GM18907 (cell line): ENCODE data around the gene PRPSAP1.
A peak's percentile ranks its signal among the peaks of the same experiment; 100 is the strongest.

Experiments used
- ATAC-seq: cut with Tn5 transposase; IDR thresholded peaks from one replicate; pipeline ENCODE4 v1.9.1; 2021; ENCODE audit warnings: mild to moderate bottlenecking, moderate library complexity; ENCODE audit not compliant: unreplicated experiment

The PRPSAP1 gene

DNA sequence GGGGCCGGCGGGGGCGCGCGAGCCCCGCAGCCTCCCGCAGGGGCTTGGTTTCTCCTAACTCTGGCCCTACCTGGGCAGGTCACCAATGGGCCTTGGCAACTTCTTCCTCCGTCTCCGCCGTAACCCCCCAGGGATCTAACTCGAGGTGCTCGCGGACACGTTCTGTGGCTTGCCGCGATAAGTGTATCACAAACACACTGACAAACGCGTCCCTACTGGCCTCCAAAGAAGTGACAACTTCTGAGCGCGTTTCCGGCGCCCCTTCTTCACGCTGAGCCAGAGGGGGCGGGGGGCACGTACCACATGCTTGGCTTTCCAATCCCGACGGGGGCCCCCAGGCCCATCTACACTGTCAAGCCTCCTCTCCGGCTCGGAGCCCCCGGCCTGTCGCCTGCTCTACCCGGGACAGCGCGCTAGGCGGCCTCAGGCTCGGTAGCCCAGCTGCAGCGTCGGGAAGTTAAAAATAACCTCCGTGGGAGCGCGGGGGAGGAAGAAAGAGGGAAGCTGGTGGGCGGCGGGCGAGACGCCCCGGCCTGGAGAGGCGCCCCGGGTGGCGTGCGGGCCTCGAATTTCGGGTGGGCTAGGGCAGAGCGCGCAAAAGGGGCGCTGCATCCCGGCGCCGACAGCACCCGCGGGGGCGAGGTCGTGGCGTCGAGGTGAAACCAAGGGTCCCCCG, 30.0 kb upstream of the PRPSAP1 start:
- ATAC-seq = peak; percentile 11

GRCh38 chr17:76382803-76383545, 29.3 kb upstream of the PRPSAP1 start:
- ATAC-seq = peak; percentile 24

- no peak for ATAC-seq
These were observed 28.7 kb upstream of the PRPSAP1 start for GRCh38 chr17:76382351-76382802.

- ATAC-seq = no peak
These were observed 28.1 kb upstream of the PRPSAP1 start for GRCh38 chr17:76381633-76382350.

GRCh38 chr17:76379646-76380376, 26.1 kb upstream of the PRPSAP1 start:
- no peak for ATAC-seq

GRCh38 chr17:76379275-76379641, 25.5 kb upstream of the PRPSAP1 start:
- ATAC-seq = no peak

- no peak for ATAC-seq
These were observed 25.0 kb upstream of the PRPSAP1 start for GRCh38 chr17:76378548-76379274.

DNA sequence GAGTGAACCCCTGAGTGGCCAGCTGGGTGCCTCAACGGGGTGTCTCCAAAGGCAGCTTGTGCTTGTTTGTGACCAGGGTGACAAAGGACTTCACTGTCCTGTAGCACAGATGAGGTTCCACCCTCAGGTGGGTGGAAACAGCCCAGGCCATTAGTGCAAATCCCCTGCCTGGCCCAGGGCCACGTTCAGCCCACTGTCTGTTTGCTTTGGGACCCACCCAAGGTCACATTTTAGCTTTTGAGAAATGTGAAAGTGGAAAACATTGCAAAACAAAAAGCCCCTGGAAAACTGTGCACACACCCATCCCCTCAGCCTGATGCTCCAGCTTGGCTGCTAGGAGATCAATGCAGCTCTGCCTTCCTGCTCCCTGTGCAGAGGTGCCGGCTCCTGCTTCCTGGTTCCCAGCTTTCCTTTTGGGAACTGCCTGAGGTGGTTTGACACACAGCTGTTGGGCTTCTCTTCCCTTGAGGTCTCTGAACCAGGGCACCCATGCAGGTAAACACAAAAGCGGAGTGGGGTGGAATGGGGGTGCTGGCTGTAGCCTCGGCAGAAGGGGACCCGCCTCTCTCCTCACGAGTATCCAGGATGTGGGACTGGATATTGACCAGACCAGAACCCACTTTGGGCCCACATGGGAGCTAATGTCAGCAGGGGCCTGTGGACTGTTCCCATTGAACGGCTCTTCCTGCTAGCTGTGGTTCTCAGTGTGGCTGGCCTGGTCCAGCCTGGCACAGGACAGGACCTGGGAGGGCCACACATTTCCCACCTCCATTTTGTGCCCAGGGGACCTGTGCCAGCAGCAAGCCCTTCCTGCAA, 22.8 kb upstream of the PRPSAP1 start:
- no peak for ATAC-seq

DNA sequence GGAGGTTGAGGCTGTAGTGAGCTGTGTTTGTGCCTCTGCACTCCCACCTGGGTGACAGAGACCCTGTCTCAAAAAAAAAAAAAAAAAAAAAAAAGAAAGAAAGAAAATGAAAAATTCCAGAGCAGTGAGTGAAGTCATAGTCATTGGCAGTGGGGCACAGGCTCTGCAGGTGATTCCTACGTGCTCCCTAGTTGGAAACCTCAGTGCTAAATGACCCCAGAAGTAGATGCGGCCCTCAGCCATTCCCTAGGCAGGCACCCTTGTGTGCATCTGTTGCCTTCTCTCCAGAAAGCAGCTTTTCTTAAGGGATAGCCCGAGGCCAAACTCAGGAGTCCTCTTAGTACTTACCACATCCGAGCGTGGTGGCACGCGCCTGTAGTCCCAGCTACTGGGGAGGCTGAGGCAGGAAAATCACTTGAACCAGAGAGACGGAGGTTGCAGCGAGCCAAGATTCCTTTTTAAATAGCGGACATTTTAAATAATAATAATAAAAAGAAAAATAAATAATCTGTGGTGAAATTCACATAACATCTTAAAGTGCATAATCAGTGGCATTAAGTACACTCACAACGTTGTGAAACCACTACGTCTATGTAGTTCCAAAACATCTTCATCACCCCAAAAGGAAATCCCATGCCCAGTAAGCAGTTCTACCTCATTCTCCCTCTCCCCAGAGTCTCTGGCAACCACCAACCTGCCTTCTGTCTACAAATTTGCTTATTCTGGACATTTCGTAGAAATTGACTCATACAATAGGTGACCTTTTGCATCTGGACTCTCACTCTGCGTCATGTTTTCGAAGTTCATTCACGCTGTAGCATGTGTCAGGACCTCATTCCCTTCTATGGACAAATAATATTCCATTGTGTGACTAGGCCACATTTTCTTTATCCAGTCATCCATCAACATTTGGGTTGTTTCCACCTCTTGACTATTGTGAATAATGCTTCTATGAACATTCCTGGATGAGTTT, 18.2 kb upstream of the PRPSAP1 start:
- no peak for ATAC-seq

DNA sequence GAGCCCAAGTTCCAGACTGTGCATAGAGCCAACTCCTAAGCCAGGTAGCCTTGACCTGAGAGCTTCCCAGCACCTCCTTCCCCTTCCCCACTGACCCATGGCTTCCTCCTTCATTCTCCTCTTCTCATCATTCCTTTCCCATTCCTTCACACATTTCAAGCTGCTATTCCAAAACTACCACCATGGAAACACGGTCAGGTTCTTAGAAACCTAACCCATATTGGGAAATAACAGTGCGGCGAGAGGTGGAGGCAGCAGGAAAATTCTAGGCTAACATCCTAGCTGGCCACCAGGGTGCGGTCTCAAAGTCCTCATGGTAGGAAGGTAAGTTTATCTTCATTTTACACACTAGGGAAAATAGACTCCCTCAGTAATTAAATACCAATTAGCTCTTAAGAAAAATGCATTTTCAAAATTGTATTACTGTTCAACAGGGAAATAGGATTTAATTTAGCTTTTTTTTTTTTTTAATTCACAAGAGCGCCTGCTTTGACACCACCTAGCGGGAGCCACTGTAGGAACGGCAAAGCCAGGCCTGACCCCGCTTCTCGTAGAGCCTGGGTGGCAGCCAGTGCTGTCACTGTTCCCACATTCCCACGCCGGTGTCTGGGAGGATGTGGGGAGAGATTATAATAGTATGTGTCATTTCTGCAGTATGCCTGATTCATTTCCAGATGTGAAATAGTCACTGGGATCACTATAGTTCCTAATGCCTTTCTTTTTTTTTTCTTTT, 16.7 kb upstream of the PRPSAP1 start:
- ATAC-seq = no peak

- ATAC-seq = no peak
These were observed 16.1 kb upstream of the PRPSAP1 start for GRCh38 chr17:76369804-76370203.

DNA sequence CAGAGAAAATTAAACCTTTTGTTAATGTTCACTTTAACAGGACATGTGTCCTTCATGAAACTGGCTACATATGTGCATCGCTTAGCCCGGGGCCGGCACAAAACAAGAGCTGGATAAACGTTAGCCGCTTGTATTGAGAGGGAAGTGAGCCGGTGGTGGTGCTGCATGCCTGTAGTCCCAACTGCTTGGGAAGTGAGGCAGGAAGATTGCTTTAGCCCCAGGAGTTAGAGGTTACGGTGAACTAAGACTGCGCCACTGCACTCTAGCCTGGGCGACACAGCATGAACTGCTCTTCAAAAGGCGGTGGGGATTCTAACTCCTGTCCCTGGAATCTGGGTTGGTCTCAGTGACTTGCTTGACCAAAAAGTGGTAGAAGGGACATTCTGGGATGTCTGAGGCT, 15.7 kb upstream of the PRPSAP1 start:
- ATAC-seq = no peak

DNA sequence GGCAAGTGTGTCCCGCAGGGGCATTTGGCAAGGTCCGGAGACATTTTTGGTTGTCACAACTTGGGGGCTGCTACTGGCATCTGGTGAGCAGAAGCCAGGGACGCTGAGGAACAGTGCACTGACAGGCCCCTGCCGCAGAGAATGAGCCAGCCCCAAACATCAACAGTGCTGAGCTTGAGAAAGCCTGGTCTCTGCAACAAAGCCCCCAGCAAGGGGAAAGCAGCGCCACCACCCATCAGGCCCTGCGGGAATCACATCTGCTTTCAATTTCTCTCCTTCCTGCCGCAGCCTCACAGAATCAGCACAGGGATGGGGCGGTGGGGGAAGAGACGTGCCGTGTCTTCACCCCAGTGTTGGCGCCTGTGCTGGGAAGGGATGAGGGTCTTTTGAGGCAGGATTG, 14.8 kb upstream of the PRPSAP1 start:
- no peak for ATAC-seq

DNA sequence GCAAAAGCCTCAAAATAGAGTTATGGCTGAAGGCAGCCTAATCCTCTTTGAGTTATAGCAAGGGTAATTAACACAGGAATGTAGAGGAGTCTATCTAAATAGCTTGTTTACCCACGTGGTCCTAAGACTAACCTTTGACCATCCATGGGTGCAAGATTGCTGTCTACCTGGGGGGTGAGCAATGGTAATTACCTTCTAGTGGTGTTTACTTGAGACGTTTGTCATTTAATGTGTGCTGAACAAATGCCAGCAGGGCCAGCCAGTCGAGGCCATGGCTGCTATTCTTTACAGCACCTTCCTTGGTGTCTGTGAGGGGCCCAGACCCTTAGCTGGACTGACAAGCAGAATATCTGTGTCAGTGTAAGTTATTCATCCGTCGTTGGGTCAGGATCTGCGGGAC, 13.9 kb upstream of the PRPSAP1 start:
- ATAC-seq = no peak

DNA sequence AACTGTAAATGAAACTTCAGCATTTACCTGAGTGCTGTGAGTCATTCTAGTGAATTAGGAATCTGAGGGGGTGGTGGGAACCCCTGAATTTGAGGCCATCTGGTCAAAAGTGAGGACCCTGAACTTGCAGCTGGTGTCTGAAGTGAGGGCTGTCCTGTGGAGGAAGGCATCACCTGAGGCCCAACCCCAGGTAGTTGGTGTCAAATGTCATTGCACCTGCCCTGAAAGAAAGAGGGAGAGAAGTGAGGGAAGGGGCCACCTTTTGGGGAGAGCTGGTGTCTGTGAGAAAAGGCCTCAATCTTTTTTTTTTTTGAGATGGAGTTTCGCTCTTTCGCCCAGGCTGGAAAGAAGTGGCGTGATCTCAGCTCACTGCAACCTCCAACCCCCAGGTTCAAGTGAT, 12.5 kb upstream of the PRPSAP1 start:
- ATAC-seq = no peak

- ATAC-seq = no peak
These were observed 11.7 kb upstream of the PRPSAP1 start for GRCh38 chr17:76365256-76365903.

- no peak for ATAC-seq
These were observed 9.6 kb upstream of the PRPSAP1 start for GRCh38 chr17:76363107-76363842.
